ENCODE data around the gene ASIC4.

ASIC4 gene

DNA sequence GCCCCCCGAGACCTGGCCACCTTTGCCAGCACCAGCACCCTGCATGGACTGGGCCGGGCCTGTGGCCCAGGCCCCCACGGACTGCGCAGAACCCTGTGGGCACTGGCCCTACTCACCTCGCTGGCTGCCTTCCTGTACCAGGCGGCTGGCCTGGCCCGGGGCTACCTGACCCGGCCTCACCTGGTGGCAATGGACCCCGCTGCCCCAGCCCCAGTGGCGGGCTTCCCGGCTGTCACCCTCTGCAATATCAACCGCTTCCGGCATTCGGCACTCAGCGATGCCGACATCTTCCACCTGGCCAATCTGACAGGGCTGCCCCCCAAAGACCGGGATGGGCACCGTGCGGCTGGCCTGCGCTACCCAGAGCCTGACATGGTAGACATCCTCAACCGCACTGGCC, 554 bp downstream of the ASIC4 start:
- DNase-seq (ENCODE audit: low read depth in 2 of 2), result no peak

DNA sequence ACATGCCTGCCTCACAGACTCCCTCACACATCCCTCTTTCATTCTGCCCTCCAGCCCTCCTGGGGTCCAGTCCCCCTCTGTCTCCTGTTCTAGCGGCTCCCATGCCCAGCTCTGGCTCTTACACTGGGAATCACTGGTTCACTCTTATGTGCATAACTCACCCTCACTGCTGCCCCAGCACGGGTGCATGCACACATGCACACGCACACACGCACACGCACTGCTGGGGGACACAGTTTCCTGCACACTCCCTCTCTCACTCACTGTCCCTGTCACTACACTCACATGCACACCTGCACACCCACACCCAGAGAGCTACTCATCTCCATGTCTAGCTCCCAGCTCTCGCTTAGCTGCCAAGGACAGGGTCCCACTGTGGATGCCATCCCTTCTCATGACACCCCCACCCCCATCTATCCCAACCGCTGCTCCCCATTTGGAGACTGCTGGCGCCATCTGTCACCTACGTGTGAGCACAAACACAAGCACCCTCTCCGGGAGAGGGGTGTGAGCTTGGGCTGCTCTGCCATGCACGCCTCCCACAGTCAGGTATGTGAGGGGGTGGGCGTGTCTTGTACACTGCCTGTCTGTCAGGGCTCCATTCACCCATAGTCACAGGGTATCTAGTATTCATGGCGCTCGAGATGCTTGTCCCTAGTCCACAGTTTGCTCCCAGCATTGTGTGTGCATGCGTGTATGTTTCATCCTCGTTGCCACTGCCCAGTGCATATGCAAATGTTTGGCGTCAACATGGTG, 1.8 kb downstream of the ASIC4 start:
- DNase-seq (ENCODE audit: low read depth in 2 of 2), result no peak

DNA sequence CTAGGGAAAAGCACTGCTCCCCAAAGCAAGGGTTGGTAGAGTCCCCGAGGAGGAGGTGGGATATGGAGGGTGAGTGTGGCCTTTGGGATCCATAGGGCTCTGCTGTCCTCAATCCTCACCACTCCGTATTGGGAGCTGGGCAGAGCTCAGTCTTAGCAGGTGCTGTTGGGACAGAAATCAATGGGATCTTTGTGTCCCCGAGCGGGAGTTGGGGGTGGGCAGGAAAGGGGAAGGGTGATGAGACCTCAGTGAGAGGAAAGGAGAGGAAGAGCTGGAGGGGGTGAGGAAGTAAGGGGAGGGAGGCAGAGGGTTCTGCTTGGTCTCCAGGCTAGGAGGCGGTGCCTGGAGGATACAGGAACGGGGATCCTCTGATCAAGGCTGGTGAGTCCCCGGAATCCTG, 2.6 kb downstream of the ASIC4 start:
- DNase-seq (ENCODE audit: low read depth in 2 of 2), result no peak

DNA sequence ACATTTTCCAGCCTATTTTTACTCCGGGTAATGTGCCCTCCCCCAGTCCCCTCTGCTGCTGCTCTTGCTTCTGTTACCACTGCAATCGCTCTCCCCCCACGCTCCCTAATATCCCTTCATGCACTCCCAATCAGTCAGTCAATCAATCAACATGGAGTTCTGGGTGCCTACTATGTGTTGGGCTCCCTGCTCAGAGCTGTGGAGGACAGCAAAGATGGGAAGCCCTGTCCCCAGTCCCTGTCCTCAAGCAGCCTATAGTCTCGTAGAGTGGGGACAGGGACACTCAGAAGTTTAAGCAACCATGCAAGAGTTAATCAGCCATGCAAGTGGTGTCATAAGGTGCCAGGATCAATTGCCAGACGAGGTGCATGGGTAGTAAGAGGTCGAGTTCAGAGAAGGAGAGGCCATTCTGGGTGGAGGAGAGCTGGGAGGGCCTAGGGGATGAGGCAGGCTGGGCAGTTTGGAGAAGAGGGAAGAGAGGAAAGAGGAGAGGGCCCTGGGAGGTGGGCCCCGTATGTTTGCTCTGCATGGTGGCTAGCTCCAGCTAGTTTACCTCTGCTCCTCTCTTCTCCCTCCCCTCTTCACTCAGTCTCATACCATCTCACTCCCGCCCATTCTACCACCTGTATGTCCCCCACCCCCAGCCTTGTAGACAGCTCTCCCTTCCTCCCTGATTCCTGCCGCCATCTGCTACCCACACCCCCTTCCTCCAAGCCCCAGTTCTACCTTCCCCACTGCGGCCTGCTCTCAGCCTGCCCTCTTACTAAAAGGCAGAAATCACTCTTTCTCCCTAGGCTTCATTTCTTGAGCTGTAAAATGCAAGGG, 3.9 kb downstream of the ASIC4 start:
- no peak for DNase-seq (ENCODE audit: low read depth in 2 of 2)

DNA sequence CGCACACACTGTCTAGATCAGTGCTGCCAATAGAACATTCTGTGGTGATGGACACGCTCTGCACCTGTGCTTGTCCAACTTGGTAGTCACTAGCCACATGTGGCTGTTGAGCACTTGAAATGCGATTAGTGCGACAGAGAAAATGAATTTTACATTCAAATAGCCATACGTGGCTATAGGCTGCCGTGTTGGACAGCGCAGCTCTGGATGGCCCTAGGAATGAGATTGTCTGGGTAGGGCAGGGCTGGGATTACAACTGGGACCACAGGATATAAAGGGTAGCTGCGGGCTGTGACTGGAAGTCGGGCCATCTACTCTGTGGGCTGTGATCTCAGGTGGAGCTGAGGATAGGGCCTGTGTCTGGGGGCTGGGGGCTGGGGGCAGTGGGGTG, 5.2 kb downstream of the ASIC4 start:
- no peak for DNase-seq (ENCODE audit: low read depth in 2 of 2)

- DNase-seq (ENCODE audit: low read depth in 2 of 2), result no peak
Observed at GRCh38 chr2:219520079-219520478, 5.8 kb downstream of the ASIC4 start.

DNA sequence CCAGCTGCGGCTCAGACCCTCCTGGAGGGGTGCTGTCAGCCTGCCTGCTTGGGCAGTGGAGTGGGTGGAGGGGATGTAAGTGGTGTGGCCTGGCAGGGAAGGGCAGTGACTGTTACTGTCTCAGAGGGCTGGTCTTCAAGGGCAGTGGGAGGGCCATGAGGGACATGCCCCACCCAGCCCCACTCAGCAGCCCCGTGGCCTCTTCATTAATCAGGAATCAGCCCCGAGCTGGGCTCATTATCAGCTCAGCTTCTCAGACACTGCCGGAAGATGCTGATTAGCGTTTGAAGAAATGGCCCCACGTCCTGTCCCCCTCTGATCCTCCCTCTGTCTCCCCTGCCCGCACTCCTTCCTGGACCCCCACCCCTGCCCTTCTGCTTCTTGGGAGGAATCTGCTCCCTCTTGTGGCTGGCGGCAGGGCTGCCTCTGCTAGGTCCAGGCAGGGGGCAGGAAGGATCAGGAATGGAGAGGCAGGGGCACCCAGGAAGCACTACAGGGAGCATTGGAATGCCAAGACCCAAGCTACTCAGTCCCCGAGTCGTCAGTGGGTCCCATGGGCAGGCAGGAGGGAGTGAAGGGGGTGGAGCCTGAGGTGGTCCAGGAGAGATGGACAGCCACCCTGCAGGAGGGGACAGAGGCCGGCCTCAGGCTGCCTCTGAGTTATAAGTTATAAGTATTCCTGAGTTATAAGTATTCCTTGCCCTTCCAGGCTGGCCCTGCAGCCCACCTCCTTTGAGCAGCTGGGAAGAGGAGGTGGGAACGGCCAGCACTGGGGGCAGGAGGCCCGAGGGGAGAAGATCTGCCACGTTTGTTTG, 7.0 kb downstream of the ASIC4 start:
- DNase-seq (ENCODE audit: low read depth in 2 of 2), result no peak

DNA sequence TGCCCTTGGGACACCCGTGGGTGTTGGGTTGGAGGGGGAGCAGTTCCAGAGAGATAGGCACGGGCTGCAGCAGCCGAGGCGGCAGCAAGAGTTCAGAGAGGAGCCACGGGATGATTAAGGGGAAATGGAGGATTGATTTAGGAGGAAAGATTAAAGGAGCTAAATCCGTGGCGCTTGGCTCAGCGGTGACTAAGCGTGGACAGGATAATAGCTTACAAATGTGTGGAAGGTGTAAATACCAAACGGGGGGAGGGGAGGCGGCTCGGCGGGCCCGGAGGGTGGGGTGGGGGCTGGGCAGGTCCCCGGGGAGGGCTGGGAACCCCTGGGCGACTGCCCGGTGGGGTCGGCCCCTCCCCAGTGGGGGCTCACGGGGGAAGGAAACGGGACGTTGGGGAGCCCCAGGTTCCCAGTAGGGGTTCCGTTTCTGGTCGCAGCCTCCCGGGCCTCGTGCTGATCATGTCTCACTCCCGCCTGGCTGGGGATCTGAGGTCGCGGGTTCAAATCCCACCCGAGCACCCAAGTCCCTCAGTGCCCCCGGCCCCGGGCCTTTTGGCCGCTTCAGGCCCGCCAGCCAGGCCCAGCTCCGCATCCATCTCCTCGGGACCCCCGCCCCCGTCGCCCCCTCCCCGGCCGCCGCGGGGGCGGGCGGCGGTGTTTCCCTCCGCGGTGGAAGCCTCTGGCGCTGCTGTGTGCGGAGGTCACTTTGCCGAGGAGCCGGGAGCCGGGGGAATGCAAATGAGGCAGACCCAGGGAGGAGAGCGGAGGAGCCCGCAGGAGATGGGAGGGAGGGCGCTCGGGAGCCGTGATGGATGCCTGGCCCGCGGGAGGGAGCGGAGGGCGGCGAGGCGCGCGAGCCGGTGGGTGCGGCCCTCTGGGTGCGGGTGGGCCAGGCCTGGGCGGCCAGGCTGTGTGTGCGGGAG, 8.1 kb downstream of the ASIC4 start:
- DNase-seq (ENCODE audit: low read depth in 2 of 2), result no peak

- no peak for DNase-seq (ENCODE audit: low read depth in 2 of 2)
Observed at GRCh38 chr2:219523031-219523671, 8.9 kb downstream of the ASIC4 start.

DNA sequence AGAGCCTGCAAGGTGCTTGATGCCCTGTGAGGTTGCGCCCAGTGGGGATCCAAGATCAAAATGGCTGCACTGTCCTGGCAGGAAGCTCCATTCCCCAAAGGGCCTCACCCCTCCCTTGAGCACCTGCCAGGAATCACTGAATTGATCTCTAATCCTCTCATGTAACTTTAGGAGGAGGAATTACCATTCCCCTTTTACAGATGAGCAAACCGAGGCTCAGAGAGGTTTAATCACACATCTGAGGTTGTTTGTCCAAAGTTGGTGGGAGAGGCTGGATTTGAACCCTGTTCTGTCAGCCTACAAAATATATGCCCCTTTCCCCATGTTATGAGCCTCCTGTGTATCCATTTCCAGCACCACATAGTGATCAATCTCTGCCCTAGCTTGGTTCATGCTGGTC, 10.5 kb downstream of the ASIC4 start:
- no peak for DNase-seq (ENCODE audit: low read depth in 2 of 2)

GRCh38 chr2:219525533-219526232, 11.4 kb downstream of the ASIC4 start:
- DNase-seq (ENCODE audit: low read depth in 2 of 2), result no peak

GRCh38 chr2:219526320-219527075, 12.2 kb downstream of the ASIC4 start:
- no peak for DNase-seq (ENCODE audit: low read depth in 2 of 2)

DNA sequence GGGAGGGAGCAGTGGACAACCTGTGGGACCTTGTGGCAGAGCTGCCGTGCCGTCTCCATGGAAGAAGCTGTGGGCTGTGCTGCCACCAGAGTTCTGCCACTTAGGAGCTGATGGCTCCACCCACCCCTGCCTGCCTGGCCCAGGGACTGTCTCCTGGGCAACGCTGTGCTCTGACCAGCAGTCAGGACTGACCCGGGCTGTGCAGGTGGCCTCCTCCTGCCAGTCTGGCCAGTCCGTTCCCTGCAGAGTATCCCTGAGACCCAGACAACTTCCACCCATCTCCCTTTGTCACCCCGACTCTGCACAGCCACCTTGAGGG, 12.8 kb downstream of the ASIC4 start:
- no peak for DNase-seq (ENCODE audit: low read depth in 2 of 2)

DNA sequence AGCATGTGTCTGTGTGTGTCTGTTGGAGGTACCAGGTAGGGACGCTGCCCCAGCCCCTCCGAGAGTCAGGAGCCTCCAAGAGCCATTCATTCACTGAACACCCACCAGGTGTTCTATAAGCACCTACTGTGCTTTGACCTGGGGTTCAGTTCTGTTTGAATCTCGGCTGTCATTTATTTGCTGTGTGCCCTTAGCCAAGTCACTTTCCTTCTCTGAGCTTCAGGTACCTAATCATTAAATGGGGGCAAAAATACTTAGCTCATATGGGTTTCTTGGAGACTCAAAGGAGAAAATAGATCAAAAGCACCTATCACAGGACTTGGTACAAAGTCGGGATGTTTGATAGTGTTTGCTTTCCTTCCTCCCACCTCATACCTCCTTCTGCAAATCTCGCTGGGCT, 13.2 kb downstream of the ASIC4 start:
- no peak for DNase-seq (ENCODE audit: low read depth in 2 of 2)

DNA sequence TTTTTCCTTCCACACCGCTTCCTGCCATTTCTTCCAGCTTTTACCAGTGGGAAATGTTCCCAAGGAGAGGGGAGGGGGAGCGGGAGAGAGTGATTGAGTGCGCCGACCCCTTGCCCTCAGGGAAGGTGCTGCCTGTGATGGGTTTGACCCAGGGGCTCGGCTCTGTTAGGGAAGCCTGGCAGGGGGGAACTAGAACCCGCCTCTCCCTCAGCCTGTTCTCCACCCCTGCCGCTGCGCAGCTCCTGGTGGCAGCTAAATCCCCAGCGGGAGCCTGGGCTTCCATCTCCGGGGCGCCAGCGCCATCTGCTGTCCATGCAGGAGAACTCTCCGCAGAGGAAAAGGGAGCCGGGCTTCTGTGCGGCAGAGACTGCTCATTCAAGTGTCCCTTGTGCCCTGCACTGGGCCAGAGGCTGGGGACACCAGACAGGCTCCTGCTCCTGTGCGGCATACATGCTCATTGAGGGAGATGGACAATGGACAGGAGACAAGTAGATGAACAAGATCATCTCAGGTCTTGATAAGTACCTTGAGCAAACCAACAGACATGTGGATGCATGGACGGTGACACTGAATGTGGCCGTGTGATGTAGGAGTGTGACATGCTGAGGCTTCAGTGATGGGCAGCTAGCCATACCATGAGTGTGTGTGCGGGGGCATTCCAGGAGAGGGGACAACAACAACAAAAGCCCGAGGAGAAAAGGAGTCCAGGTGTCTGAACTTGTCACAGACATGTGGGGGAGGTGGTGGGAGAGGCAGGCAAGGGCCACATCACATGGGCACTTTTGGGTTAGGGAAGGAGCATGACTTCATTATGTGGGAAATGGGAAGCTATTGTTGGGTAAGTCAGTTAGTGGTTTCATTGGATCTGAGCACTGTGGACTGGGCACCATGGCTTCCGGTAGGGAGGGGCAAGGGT, 16.0 kb downstream of the ASIC4 start:
- DNase-seq (ENCODE audit: low read depth in 2 of 2), result peak; percentile 68 to 70

DNA sequence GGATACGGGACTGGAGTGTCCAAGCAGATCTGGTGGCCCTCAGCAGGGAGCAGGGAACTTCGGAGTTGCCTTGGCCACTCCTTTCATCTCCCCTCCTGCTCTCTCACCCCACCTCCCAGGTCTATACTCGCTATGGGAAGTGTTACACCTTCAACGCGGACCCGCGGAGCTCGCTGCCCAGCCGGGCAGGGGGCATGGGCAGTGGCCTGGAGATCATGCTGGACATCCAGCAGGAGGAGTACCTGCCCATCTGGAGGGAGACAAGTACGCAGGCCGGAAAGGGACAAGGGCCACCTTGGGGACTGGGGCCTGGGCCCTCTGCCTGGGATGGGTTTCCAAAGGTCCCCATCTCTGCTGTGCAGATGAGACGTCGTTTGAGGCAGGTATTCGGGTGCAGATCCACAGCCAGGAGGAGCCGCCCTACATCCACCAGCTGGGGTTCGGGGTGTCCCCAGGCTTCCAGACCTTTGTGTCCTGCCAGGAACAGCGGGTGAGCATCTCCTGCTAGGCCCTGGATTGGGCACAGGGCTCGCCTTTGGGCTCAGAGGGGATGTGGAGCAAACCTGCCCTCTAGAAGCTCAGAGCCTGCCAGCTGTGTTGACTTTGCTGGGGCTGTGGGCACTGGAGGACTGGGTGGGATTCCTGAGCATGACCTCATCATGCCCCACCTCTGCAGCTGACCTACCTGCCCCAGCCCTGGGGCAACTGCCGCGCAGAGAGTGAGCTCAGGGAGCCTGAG, 17.5 kb downstream of the ASIC4 start:
- no peak for DNase-seq (ENCODE audit: low read depth in 2 of 2)

DNA sequence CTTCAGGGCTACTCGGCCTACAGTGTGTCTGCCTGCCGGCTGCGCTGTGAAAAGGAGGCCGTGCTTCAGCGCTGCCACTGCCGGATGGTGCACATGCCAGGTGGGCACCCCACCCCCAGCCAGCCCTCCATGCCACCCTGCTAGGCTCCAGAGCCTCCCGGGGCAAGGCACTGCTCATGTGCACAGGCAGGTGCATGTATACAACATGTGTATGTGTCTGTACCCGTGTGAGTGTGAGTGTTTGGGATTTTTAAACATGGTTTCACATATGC, 18.0 kb downstream of the ASIC4 start:
- DNase-seq (ENCODE audit: low read depth in 2 of 2), result no peak

All from activated CD8-positive, alpha-beta memory T cell treated with anti-CD3 and anti-CD28 coated beads for 4 hours (primary cell).